Neutrophil (primary cell): ENCODE measurements around the gene ST14.
"Not testable (repeated sequence)": the region's sequence is repeated elsewhere in the genome, so short reads cannot be mapped to it uniquely, and the experiment has no call there.

ENCODE experiments used
- H3K27ac ChIP-seq: fragments of 200-600 bp; sonication (generic); 2 replicates; pipeline ENCODE4 v1.5.1; 2016; ENCODE audit warnings: mild to moderate bottlenecking, moderate library complexity
- H3K27me3 ChIP-seq: fragments of 200-600 bp; sonication (generic); 2 replicates; pipeline ENCODE4 v1.6.0; 2016; ENCODE audit warnings: mild to moderate bottlenecking
- H3K36me3 ChIP-seq: fragments of 200-600 bp; sonication (generic); 2 replicates; pipeline ENCODE4 v1.5.1; 2017
- H3K4me1 ChIP-seq, 2 experiments: fragments of 200-600 bp in 1 of 2; sonication (generic) in 1 of 2; 1 replicate in 1 of 2; 2 replicates in 1 of 2; pipeline versions ENCODE4 v1.5.1 to v1.6.1; 2013 to 2016; ENCODE audit warnings: low read depth in 1 of 2, low read length in 1 of 2, mild to moderate bottlenecking in 1 of 2, moderate library complexity in 1 of 2; ENCODE audit not compliant: control insufficient read depth in 1 of 2, insufficient read depth in 1 of 2
- H3K4me3 ChIP-seq, 2 experiments: fragments of 200-600 bp in 1 of 2; sonication (generic) in 1 of 2; 1 replicate in 1 of 2; 2 replicates in 1 of 2; pipeline ENCODE4 v1.5.1; 2013 to 2016; ENCODE audit warnings: low read depth in 1 of 2, low read length in 1 of 2, mild to moderate bottlenecking in 1 of 2, moderate library complexity in 1 of 2
- H3K9me3 ChIP-seq: fragments of 200-600 bp; sonication (generic); 2 replicates; pipeline ENCODE4 v1.5.1; 2016
- CTCF ChIP-seq: fragments of 200-600 bp; sonication (generic); IDR thresholded peaks from 2 replicates; pipeline ENCODE4 v1.5.1; 2016; ENCODE audit warnings: antibody characterized with exemption

ST14 gene

GRCh38 chr11:130246738-130247137 lies 87.2 kb downstream of the ST14 start:
- no peak overlapping the region for H3K4me3 ChIP-seq
- H3K9me3 ChIP-seq: no peaks in the 10 kb centered on the region
- peaks cover 0 to 10% of the 10 kb centered on the region in 2 experiments for H3K4me1 ChIP-seq
- no peak overlapping the region for H3K27ac ChIP-seq
- no peaks in the 10 kb centered on the region for H3K36me3 ChIP-seq
- no peaks in the 10 kb centered on the region for H3K27me3 ChIP-seq
- no peak for TF ChIP-seq CTCF

GRCh38 chr11:130247319-130247718 lies 87.7 kb downstream of the ST14 start:
- no peaks in the 10 kb centered on the region for H3K9me3 ChIP-seq
- H3K27me3 ChIP-seq: no peaks in the 10 kb centered on the region
- no peak overlapping the region for H3K27ac ChIP-seq
- H3K4me3 ChIP-seq: no peak overlapping the region
- no peaks in the 10 kb centered on the region for H3K36me3 ChIP-seq
- TF ChIP-seq CTCF: no peak
- peaks cover 0 to 10% of the 10 kb centered on the region in 2 experiments for H3K4me1 ChIP-seq

GRCh38 chr11:130249371-130249770 lies 89.8 kb downstream of the ST14 start:
- H3K4me3 ChIP-seq: no peak overlapping the region
- TF ChIP-seq CTCF: no peak

GRCh38 chr11:130249929-130250328 lies 90.3 kb downstream of the ST14 start:
- not testable (repeated sequence) for H3K36me3 ChIP-seq, H3K27me3 ChIP-seq, H3K9me3 ChIP-seq, H3K27ac ChIP-seq, H3K4me1 ChIP-seq, H3K4me3 ChIP-seq

More at GRCh38 chr11:130249371-130249770, 89.8 kb downstream of the ST14 start:
- Histone ChIP-seq H3K4me1 (no peaks in the 10 kb centered on the region), H3K27ac (no peak overlapping the region), H3K27me3 (no peaks in the 10 kb centered on the region), H3K36me3 (no peaks in the 10 kb centered on the region), H3K9me3 (no peaks in the 10 kb centered on the region)

GRCh38 chr11:130251763-130252162 lies 92.2 kb downstream of the ST14 start:
- H3K36me3 ChIP-seq, H3K27me3 ChIP-seq, H3K4me1 ChIP-seq, H3K27ac ChIP-seq, H3K9me3 ChIP-seq, H3K4me3 ChIP-seq: not testable (repeated sequence)
